ENCODE measurements around the gene GPR137.

Gene GPR137

GRCh38 chr11:64268025-64268892 lies 17.4 kb upstream of the GPR137 start:
- H3K36me3 ChIP-seq: peaks cover 39% of the 10 kb centered on the region
- H3K27ac ChIP-seq: peak overlapping the region; percentile 72
- H3K4me3 ChIP-seq (ENCODE audit: low read depth, low read length): peak overlapping the region; percentile 82
- no peaks in the 10 kb centered on the region for H3K9me3 ChIP-seq (ENCODE audit: severe bottlenecking)
- peak; percentile 62 for DNase-seq
- no peaks in the 10 kb centered on the region for H3K27me3 ChIP-seq (ENCODE audit: insufficient read depth, low read depth, severe bottlenecking)
- TF ChIP-seq CTCF (IDR thresholded peaks at IDR 0.05; ENCODE audit: low read depth, low read length): no peak

- Histone ChIP-seq H3K27ac (peak overlapping the region; percentile 72), H3K36me3 (peaks cover 33% of the 10 kb centered on the region), H3K9me3 (ENCODE audit: severe bottlenecking) (no peaks in the 10 kb centered on the region), H3K4me3 (ENCODE audit: low read depth, low read length) (peak overlapping the region; percentile 82), H3K27me3 (ENCODE audit: insufficient read depth, low read depth, severe bottlenecking) (no peaks in the 10 kb centered on the region)
- DNase-seq: peak; percentile 55
- TF ChIP-seq CTCF (IDR thresholded peaks at IDR 0.05; ENCODE audit: low read depth, low read length): no peak
Observed at GRCh38 chr11:64268893-64269539, 16.6 kb upstream of the GPR137 start.

- Histone ChIP-seq H3K27ac (peak overlapping the region; percentile 79), H3K36me3 (peaks cover 26% of the 10 kb centered on the region), H3K27me3 (ENCODE audit: insufficient read depth, low read depth, severe bottlenecking) (no peaks in the 10 kb centered on the region), H3K9me3 (ENCODE audit: severe bottlenecking) (no peaks in the 10 kb centered on the region), H3K4me3 (ENCODE audit: low read depth, low read length) (peak overlapping the region; percentile 82)
- DNase-seq: peak; percentile 98
- no peak; the same call in 1 of the 2 replicates for TF ChIP-seq CTCF (IDR thresholded peaks at IDR 0.05; ENCODE audit: low read depth, low read length)
Observed at GRCh38 chr11:64269540-64270220, 16.0 kb upstream of the GPR137 start.

- DNase-seq: peak; percentile 72
- Histone ChIP-seq H3K9me3 (ENCODE audit: severe bottlenecking) (no peaks in the 10 kb centered on the region), H3K36me3 (peaks cover 29% of the 10 kb centered on the region), H3K4me3 (ENCODE audit: low read depth, low read length) (no peak overlapping the region), H3K27ac (peak overlapping the region; percentile 30), H3K27me3 (ENCODE audit: insufficient read depth, low read depth, severe bottlenecking) (no peaks in the 10 kb centered on the region)
- no peak for TF ChIP-seq CTCF (IDR thresholded peaks at IDR 0.05; ENCODE audit: low read depth, low read length)
Observed at GRCh38 chr11:64275031-64275800, 10.4 kb upstream of the GPR137 start.

GRCh38 chr11:64275841-64276240 lies 9.8 kb upstream of the GPR137 start:
- DNase-seq: no peak
- TF ChIP-seq CTCF (IDR thresholded peaks at IDR 0.05; ENCODE audit: low read depth, low read length): no peak
- Histone ChIP-seq H3K27me3 (ENCODE audit: insufficient read depth, low read depth, severe bottlenecking) (no peaks in the 10 kb centered on the region), H3K4me3 (ENCODE audit: low read depth, low read length) (no peak overlapping the region), H3K9me3 (ENCODE audit: severe bottlenecking) (no peaks in the 10 kb centered on the region), H3K27ac (peak overlapping the region; percentile 30), H3K36me3 (peaks cover 32% of the 10 kb centered on the region)
